ENCODE results near the gene POFUT2. TPM values are rescaled to one million over a fixed set of nuclear protein-coding genes. Genes with fewer than 3 reads are reported as not detected.
A peak's percentile ranks its signal among the peaks of the same experiment; 100 is the strongest.

The POFUT2 gene
- total and polyA plus RNA-seq, 4 donors = 17.9 to 35.7 (median 26.1) TPM

- ATAC-seq (ENCODE audit: insufficient read depth, low FRiP score) = no peak
These were observed 38.8 kb downstream of the POFUT2 start for GRCh38 chr21:45248893-45249381.

GRCh38 chr21:45248301-45248892 lies 39.3 kb downstream of the POFUT2 start:
- peak overlapping the region; percentile 27 to 64 for H3K9ac ChIP-seq (ENCODE audit: insufficient read depth in 1 of 2, low read length in 2 of 2)
- no peak for ATAC-seq (ENCODE audit: insufficient read depth, low FRiP score)
- H3K27me3 ChIP-seq (ENCODE audit: control insufficient read depth in 3 of 3, insufficient read depth in 3 of 3, low read length in 2 of 3) = peaks cover 0 to 11% (median 0%) of the 10 kb centered on the region in 3 donors
- 49 to 53% methylated on average over 13 of the region's 13 CpGs for WGBS, 2 donors
- TF ChIP-seq CTCF (IDR thresholded peaks at IDR 0.05; ENCODE audit: control extremely low read depth, extremely low read depth) = no peak
- H3K4me1 ChIP-seq (ENCODE audit: control insufficient read depth in 5 of 5, insufficient read depth in 5 of 5, low read length in 5 of 5) = peaks cover 0 to 6% (median 0%) of the 10 kb centered on the region in 5 donors
- peaks cover 0 to 6% (median 2%) of the 10 kb centered on the region in 4 donors for H3K9me3 ChIP-seq (ENCODE audit: control insufficient read depth in 4 of 4, insufficient read depth in 3 of 4, low read length in 3 of 4)
- H3K36me3 ChIP-seq (ENCODE audit: control insufficient read depth in 4 of 4, insufficient read depth in 4 of 4, low read length in 4 of 4) = no peaks in the 10 kb centered on the region
- H3K4me3 ChIP-seq = no peak overlapping the region
- H3K27ac ChIP-seq (ENCODE audit: low read depth in 1 of 2, low read length in 1 of 2) = no peak overlapping the region
- DNase-seq = no peak

More at GRCh38 chr21:45248893-45249381, 38.8 kb downstream of the POFUT2 start:
- H3K9me3 ChIP-seq (ENCODE audit: control insufficient read depth in 4 of 4, insufficient read depth in 3 of 4, low read length in 3 of 4) = peaks cover 0 to 6% (median 1%) of the 10 kb centered on the region in 4 donors
- no peak for TF ChIP-seq CTCF (IDR thresholded peaks at IDR 0.05; ENCODE audit: control extremely low read depth, extremely low read depth)
- no peak overlapping the region for H3K4me3 ChIP-seq
- H3K9ac ChIP-seq (ENCODE audit: insufficient read depth in 1 of 2, low read length in 2 of 2) = peak overlapping the region; percentile 27 to 64
- no peaks in the 10 kb centered on the region for H3K36me3 ChIP-seq (ENCODE audit: control insufficient read depth in 4 of 4, insufficient read depth in 4 of 4, low read length in 4 of 4)
- peak in 2 of 3 donors; percentile 33 to 53 for DNase-seq
- peaks cover 0 to 6% (median 0%) of the 10 kb centered on the region in 5 donors for H3K4me1 ChIP-seq (ENCODE audit: control insufficient read depth in 5 of 5, insufficient read depth in 5 of 5, low read length in 5 of 5)
- H3K27ac ChIP-seq (ENCODE audit: low read depth in 1 of 2, low read length in 1 of 2) = no peak overlapping the region
- WGBS, 2 donors = 57 to 61% methylated on average over 14 of the region's 14 CpGs
- peaks cover 0 to 11% (median 0%) of the 10 kb centered on the region in 3 donors for H3K27me3 ChIP-seq (ENCODE audit: control insufficient read depth in 3 of 3, insufficient read depth in 3 of 3, low read length in 2 of 3)

- Histone ChIP-seq H3K36me3 (ENCODE audit: control insufficient read depth in 4 of 4, insufficient read depth in 4 of 4, low read length in 4 of 4) (no peaks in the 10 kb centered on the region), H3K4me1 (ENCODE audit: control insufficient read depth in 5 of 5, insufficient read depth in 5 of 5, low read length in 5 of 5) (peaks cover 0 to 6% (median 0%) of the 10 kb centered on the region in 5 donors), H3K9ac (ENCODE audit: insufficient read depth in 1 of 2, low read length in 2 of 2) (no peak overlapping the region), H3K9me3 (ENCODE audit: control insufficient read depth in 4 of 4, insufficient read depth in 3 of 4, low read length in 3 of 4) (peaks cover 0 to 11% (median 3%) of the 10 kb centered on the region in 4 donors), H3K4me3 (no peak overlapping the region), H3K27me3 (ENCODE audit: control insufficient read depth in 3 of 3, insufficient read depth in 3 of 3, low read length in 2 of 3) (peaks cover 0 to 9% (median 0%) of the 10 kb centered on the region in 3 donors), H3K27ac (ENCODE audit: low read depth in 1 of 2, low read length in 1 of 2) (no peak overlapping the region)
- WGBS, 2 donors = 81 to 83% methylated on average over 20 of the region's 20 CpGs
- DNase-seq = no peak
- no peak for TF ChIP-seq CTCF (IDR thresholded peaks at IDR 0.05; ENCODE audit: control extremely low read depth, extremely low read depth)
- no peak for ATAC-seq (ENCODE audit: insufficient read depth, low FRiP score)
These were observed 41.0 kb downstream of the POFUT2 start for GRCh38 chr21:45246386-45247320.
